Measurements from ENCODE around the gene C17orf113.

Gene C17orf113

GRCh38 chr17:42050393-42051012 is at the start of gene C17orf113:
Gene C17orf113 (minus strand): TSS chr17:42050601. CDS start chr17:42043376, 7,225 bp downstream.
- DNase-seq: peak; percentile 57

- no peak for DNase-seq
Observed at GRCh38 chr17:42098730-42099399, 48.5 kb upstream of the C17orf113 start.

GRCh38 chr17:42097691-42098631 is 47.6 kb upstream of the C17orf113 start, which contains the start of gene ZNF385C:
Gene ZNF385C (minus strand): TSS chr17:42098473. CDS start chr17:42063056, 35,417 bp downstream.
- peak; percentile 23 for DNase-seq

GRCh38 chr17:42096360-42097111 is 46.1 kb upstream of the C17orf113 start:
- DNase-seq: no peak

- no peak for DNase-seq
Observed at GRCh38 chr17:42094375-42095069, 44.1 kb upstream of the C17orf113 start.

- DNase-seq: no peak
Observed at GRCh38 chr17:42092939-42093338, 42.5 kb upstream of the C17orf113 start.

GRCh38 chr17:42090964-42091790 is 40.8 kb upstream of the C17orf113 start:
- DNase-seq: no peak

- no peak for DNase-seq
Observed at GRCh38 chr17:42088736-42089135, 38.3 kb upstream of the C17orf113 start.

GRCh38 chr17:42087736-42088705 is 37.6 kb upstream of the C17orf113 start:
- DNase-seq: no peak

- DNase-seq: no peak
Observed at GRCh38 chr17:42087042-42087701, 36.8 kb upstream of the C17orf113 start.

- no peak for DNase-seq
Observed at GRCh38 chr17:42081516-42082129, 31.2 kb upstream of the C17orf113 start.

GRCh38 chr17:42079541-42079940 is 29.1 kb upstream of the C17orf113 start:
- DNase-seq: no peak

- DNase-seq: no peak
Observed at GRCh38 chr17:42078396-42079043, 28.1 kb upstream of the C17orf113 start.

GRCh38 chr17:42077755-42078154 is 27.4 kb upstream of the C17orf113 start:
- no peak for DNase-seq

- DNase-seq: no peak
Observed at GRCh38 chr17:42076797-42077559, 26.6 kb upstream of the C17orf113 start.

- no peak for DNase-seq
Observed at GRCh38 chr17:42075789-42076188, 25.4 kb upstream of the C17orf113 start.
